NCI-H1105 (cell line): ENCODE data around the gene STH.
"Not testable (repeated sequence)": the region's sequence is repeated elsewhere in the genome, so short reads cannot be mapped to it uniquely, and the experiment has no call there.

ENCODE experiments used
- DNase-seq: peaks from one replicate; lab custom pipeline; 2025; lab: John Stamatoyannopoulos, UW

STH gene

GRCh38 chr17:46006082-46006481, 7.0 kb downstream of the STH start:
- DNase-seq: not testable (repeated sequence)

- no peak for DNase-seq
Measured at GRCh38 chr17:46007461-46007965, 8.5 kb downstream of the STH start.

GRCh38 chr17:46008591-46008990, 9.5 kb downstream of the STH start:
- no peak for DNase-seq

GRCh38 chr17:46009681-46010596, 10.9 kb downstream of the STH start:
- DNase-seq: no peak

- no peak for DNase-seq
Measured at GRCh38 chr17:46010597-46011186, 11.6 kb downstream of the STH start.

- no peak for DNase-seq
Measured at GRCh38 chr17:46011711-46012505, 12.9 kb downstream of the STH start.

GRCh38 chr17:46012506-46013079, 13.5 kb downstream of the STH start:
- no peak for DNase-seq

GRCh38 chr17:46013127-46013501, 14.1 kb downstream of the STH start:
- no peak for DNase-seq

- DNase-seq: no peak
Measured at GRCh38 chr17:46013502-46014165, 14.6 kb downstream of the STH start.

GRCh38 chr17:46019408-46019925, 20.4 kb downstream of the STH start:
- DNase-seq: not testable (repeated sequence)

GRCh38 chr17:46020023-46020761, 21.1 kb downstream of the STH start:
- DNase-seq: no peak

GRCh38 chr17:46020998-46021397, 21.9 kb downstream of the STH start:
- DNase-seq: no peak

GRCh38 chr17:46023366-46023765, 24.3 kb downstream of the STH start:
- not testable (repeated sequence) for DNase-seq

- DNase-seq: no peak
Measured at GRCh38 chr17:46023783-46024388, 24.8 kb downstream of the STH start.

- DNase-seq: no peak
Measured at GRCh38 chr17:46024590-46024989, 25.5 kb downstream of the STH start.

- DNase-seq: no peak
Measured at GRCh38 chr17:46025060-46025459, 26.0 kb downstream of the STH start.

- DNase-seq: no peak
Measured at GRCh38 chr17:46025510-46026165, 26.6 kb downstream of the STH start.

GRCh38 chr17:46026166-46027047, 27.4 kb downstream of the STH start:
- DNase-seq: no peak
